SHP77 (cell line): Measurements from ENCODE around the gene DKKL1.

Experiments
- DNase-seq, 2 experiments: peaks; one replicate each; lab custom pipeline; 2025; lab: John Stamatoyannopoulos, UW

The DKKL1 gene

GRCh38 chr19:49338023-49338677, 25.5 kb upstream of the DKKL1 start:
- DNase-seq = no peak

- DNase-seq = no peak
These were observed 24.9 kb upstream of the DKKL1 start for GRCh38 chr19:49338691-49339300.

- no peak for DNase-seq
These were observed 24.2 kb upstream of the DKKL1 start for GRCh38 chr19:49339301-49340068.

GRCh38 chr19:49340069-49340864, 23.4 kb upstream of the DKKL1 start:
- peak in 1 of 2 experiments; percentile 46 for DNase-seq

DNA sequence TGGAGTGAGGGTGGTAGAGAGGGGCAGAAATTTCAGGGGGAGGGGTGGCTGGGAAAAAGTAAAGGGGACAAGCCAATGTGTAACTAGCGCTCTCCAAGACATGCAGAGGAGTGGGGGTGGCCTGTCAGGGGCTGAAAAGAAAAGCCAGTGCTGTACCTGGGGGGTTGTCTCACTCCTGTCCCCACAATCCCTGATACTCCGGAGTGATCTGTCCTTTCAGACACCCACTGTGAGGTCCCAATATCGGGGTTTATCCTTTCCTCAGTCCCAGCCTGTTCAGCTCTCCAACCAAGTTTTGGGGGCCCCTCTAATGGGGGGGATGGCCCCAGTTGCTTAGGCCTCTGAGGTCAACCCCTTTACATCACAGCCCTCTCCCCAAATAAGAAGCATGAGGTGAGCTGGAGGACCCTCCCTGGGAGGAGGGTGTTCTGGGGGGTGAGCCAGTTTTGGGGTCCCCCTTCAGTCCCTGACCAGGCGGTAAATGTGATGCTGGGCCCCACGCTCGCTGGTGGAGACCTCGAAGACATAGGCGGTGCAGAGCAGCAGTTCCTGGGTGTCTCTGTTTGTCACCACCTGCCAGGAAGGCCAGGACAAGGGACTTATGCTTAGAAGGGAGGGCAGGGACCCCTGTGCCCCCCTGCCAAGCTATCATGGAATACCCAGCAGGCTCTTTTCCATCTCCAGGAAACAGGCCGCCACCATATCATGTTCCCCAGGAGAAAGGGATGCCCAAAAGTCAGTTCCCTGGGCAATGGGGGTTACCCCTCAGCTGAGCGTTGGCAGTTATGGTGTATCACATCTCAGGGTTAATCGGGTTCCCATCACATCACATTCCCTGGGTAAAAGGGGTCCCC, 22.6 kb upstream of the DKKL1 start:
- DNase-seq = no peak

- DNase-seq = no peak
These were observed 21.4 kb upstream of the DKKL1 start for GRCh38 chr19:49342291-49342721.

DNA sequence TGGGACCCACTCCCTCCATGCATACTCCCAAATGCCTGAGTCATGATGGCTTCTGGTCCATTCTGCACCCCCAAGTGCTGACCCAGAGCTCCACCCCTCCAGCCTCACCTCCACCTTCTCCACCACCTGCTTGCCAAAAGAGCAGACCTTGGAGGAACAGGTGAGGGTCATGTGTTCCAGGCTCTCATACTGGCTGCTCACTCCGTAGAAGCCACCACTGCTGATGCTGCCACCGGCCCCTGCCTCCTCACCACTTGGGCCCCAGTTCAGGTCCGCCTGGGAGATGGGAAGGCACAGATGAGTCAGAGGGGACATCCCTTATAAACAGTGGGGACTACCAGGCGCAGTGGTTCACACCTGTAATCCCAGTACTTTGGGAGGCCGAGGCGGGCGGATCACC, 20.6 kb upstream of the DKKL1 start:
- DNase-seq = no peak

DNA sequence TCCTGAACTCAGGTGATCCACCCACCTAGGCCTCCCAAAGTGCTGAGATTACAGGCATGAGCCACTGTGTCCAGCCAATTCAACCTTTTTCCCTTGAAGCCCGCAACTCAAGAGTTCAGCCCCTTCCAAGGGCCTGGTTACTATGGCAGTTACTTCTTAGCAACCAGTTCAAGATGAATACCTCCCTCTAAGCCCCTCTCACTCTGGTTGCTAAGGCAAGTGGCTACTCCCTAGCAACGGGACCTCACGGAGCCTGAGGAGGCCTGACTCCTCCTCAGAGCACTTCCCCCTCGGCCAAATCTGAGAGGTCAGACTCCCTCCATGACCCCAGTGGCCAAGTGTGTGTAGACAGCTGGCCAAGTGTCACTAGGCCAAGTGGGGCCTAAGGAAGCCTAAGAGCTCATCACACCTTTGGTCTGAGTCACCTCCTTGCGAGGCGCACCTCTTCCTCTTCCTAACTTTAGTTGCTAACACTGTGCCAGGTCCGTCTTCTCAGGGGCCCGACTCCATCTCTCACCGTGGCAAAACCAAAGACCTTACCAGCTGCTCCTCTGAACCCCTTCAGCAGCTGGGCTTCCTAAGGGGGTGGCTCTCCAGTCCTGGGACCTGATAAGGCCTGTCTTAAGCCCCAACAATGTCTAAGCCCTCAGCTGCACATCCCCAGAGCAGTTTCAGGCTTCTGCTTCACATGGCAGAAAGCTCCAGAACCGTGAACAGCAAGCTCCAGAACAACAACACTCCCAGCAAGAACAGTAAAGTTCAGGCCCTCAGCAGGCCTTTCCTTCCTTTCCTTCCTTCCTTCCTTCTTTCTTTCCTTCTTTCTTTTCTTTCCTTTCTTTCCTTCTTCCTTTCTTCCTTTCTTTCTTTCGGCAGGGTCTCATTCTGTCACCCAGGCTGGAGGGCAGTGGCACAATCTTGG, 18.9 kb upstream of the DKKL1 start:
- DNase-seq = no peak

- DNase-seq = no peak
These were observed 16.5 kb upstream of the DKKL1 start for GRCh38 chr19:49347191-49347590.

DNA sequence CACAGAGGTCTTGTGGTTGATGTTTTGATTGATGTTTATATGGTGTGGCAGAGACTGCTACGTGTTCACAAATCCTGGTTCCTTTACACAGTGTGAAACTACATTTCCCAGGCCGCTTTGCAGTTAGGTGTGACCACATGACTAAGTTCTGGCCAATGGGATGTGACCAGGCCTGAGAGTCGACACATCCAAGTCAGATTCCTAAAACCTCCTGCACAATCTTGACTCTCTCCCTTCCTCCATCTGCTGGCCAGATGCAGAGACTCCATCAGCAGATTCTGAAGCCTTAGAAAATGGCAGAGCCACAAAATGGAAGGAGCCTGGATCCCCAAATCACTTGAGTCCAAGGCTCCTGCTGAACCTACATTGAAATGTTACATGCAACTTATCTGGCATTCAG, 15.8 kb upstream of the DKKL1 start:
- no peak for DNase-seq

DNA sequence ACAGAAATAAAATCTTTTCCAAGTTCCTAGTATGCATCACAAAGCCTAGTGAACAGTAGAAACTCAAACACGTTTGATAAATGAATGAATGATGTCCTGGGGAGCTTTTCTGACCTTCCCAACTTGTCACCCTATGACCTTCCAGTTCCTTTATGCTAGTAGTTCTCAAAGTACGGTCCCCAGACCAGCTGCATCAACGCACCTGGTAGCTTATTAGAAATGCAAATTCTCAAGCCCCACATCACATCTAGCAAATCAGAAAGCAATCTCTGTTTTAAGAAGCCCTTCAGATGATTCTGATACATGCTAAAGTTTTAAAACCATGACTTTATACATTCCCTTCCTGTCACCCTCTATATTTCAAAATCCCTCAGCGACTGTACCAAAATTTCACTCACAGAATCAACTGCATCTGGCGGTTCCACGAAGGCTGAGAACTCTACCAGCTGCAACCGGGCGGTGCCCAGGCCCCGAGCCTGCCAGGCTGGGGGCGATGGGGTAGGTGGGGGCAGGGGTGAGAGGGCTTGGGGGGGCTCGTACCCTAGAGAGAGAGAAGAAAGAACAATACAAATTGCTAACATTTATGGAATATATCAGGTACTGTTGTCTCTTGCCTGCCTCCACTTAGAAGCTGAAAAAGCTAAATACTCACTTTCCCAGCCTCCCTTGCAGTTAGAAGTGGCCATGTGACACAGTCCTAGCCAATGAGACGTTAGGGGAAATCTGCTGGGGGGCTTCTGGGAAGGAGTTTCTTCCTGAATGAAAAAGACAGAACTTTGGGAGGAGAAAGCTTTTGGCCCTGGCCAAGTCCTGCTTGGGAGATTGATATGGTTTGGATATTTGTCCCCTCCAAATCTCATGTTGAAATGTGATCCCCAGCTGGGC, 15.1 kb upstream of the DKKL1 start:
- DNase-seq = no peak

- DNase-seq = no peak
These were observed 14.1 kb upstream of the DKKL1 start for GRCh38 chr19:49349567-49349966.

- DNase-seq = no peak
These were observed 7.7 kb upstream of the DKKL1 start for GRCh38 chr19:49355909-49356353.

DNA sequence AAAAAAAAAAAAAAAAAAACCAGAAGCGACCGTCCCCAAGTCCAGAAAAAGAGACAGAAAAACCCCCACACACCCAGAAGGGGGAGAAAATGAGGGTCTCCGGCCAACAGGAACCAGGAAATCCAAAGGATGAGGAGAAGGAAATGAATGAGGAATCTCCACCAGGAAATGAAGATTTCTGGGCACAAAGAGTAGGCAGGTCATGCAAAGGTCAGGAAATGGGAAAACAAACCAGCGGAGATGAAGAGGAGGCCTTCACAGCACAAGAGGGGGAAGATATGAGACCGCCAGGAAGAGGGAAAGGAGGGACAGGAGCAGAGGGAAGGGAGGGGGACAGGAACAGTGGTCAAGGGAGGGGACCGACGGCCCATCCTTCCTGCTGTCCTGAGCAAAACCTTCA, 7.3 kb upstream of the DKKL1 start:
- DNase-seq = no peak

- no peak for DNase-seq
These were observed 6.5 kb upstream of the DKKL1 start for GRCh38 chr19:49357186-49357585.

DNA sequence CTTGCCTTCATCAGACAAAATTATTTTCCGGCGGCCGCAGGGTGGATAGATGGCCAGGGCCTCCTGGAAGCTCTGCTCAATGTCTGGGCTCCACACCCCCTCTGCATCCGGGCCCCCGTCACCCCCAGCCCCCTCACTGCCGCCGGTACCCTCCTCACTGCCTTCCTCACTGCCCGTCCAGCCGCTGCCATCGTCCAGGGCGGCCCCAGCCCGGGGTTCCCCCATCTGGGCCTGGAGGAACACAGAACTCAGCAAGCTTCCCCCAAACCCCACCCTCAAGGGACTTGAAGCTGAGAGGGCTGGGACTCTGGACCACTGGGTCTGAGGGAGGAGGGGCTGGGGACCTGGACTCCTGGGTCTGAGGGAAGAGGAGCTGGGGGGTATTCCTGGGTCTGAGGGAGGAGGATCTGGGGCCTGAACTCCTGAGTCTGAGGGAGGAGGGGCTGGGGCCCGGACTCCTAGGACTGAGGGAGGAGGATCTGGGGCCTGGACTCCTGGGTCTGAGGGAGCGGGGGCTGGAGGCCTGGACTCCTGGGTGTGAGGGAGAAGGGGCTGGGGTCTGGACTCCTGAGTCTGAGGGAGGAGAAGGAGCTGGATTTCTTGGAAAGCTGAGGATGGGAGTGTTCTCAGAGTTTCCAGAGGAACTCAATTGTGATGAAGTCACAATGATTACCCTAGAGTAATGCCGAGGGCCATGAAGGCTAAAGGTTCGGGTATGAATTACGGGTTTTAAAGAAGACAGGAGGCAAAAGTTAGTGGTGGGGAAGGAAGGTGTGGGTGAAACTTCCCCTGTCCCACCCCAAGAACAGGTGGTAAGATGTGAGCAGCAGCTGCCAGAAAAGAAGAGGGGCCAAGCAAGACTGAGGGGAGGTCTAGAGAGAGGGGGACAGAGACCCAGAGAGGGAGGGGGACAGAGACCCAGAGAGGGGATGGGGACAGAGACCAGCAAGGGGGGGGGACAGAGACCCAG, 3.5 kb upstream of the DKKL1 start:
- no peak for DNase-seq

DNA sequence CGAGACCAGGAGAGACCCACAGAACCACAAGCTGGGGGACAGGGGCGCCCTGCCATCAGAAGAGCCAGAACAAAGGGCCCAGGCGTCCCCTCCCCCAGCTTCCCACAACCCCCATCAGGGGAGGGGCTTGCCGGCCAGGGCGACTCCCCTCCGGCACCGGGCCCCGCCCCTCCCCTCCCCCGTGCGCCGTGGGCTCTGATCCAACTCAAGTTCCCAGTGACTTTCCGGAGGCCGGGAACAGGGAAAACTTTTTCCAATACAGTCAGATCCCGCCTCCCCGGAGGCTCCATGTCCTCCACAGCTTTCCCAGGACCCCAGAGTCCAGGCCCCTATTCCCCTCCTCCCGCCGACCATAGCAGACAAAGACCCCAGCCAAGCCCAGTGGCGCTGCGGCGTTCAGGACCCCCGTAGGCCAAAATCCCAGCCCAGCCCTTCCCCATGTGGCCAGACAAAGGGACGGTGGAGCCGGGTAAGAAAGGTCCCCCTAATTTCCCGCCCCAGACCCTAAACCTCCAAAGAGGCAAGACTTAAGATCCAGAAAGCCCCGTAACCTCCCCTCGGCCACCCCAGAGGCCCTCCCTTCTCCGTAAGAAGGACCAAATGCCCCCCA, 2.1 kb upstream of the DKKL1 start:
- no peak for DNase-seq
